GM19035 (cell line): ENCODE measurements around the gene FAM20A.

Source experiments
- ATAC-seq: cut with Tn5 transposase; IDR thresholded peaks from one replicate; pipeline ENCODE4 v1.9.1; 2021; ENCODE audit not compliant: unreplicated experiment

FAM20A gene

DNA sequence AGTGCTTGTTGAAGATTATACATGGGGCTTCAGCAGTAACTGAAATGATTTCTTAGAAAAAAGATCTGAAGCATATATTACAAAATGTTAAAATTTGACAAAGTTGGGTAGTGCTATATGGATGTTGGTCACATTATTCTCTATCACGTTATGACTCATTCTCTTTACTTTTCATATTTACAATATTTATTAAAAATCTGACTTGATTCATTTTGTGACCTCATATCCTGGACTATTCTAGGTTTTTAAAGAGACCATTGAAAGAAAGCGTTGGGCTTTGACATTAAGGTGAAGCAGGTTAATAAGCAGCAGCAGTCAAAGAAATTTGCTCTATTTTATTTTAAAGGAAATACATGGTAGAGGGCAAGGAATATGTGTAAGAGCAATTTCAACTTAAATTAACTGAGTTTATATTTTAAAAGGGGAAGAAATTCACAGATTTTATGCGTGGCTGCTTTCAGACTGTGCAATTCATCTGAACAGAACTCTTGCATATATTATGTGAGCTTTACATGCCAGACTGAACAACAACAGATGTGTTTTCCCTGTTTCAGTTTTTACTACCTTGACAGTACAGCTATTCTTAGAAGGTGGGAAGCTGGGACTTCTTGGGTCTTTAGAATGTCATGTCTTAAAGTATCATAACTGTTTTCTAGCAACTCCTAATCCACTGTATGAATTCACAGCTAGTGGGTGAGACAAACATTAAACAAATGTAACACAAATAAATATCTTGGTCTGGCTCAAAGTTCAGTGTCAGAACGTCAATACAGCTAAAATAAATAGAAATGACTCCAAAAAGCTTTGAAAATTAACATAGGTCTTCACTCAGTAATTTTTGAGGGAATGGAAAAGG is 10.4 kb upstream of the FAM20A start:
- ATAC-seq = no peak

DNA sequence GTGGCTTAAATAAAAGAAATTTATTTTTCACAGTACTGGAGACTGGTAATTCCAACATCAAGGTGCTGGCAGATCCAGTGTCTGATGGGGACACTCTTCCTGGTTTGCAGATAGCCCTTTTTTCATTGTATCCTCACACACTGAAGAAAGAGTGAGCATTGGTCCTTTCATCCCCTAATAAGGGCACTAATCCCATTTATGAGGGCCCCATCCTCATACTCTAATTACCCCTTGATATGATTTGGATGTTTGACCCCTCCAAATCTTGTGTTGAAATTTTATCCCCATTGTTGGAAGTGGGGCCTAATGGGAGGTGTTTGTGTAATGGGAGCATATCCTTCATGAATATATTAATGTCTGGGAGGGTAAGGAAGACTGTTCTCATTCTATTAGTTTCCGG is 9.4 kb upstream of the FAM20A start:
- no peak for ATAC-seq

DNA sequence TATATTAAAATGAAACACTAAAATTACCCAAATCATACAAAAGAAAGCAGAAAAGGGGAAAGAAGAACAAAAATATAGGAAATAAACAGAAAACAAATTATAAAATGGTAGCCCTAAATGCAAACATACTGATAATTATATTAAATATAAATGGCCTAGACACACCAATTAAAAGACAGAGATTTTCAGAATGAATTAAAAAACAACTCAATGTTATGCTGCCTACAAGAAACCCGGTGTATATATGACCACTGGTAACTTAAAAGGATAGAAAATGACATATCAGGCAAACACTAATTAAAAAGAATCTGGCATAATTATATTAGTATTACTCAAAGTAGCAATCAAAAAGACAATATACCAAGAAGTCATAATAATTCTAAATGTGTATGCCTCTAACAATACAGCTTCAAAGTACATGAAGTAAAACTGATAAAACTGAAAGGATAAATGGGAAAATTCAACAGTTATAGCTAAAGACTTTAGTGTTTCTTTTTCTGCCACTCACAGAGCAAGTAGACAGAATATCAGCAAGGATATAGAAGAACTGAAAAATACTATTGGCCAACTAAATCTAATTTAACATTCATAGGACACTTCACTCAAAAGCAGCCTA is 7.5 kb upstream of the FAM20A start:
- ATAC-seq = no peak

DNA sequence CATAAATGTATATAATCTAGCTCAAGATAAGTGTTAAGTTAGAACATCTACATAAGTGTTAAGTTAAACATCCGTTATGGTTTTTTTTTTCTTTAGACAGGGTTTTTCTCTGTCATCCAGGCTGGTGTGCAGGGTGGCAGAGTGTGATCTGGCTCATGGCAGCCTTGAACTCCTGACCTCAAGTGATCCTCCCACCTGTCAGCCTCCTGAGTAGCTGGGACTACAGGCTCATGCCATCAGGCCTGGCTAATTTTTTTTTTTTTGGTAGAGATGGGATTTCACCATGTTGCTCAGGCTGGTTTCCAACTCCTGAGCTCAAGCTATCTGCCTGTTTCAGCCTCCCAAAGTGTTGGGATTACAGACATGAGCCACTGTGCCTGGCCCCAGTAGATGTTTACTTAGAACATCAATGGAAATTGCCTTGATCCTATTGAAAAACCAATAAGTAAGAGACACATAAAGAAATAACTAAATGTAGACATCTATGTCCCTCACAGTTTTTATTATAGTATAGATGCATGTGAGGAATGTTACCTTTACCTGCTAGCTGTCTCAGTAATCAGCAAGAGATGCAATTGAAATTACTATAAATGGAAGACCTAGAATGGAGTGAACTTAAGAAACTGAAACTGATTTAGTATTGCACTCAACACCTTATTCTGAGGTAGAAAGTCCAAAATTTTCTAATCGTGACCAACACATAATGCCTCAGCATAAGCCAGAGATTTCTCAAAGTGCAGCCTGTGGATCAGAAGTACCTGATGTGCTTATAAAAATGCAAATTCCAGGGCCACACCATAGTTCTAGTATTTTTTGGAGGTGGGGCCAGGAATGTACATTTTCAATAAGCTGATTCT is 5.5 kb upstream of the FAM20A start:
- ATAC-seq = no peak

DNA sequence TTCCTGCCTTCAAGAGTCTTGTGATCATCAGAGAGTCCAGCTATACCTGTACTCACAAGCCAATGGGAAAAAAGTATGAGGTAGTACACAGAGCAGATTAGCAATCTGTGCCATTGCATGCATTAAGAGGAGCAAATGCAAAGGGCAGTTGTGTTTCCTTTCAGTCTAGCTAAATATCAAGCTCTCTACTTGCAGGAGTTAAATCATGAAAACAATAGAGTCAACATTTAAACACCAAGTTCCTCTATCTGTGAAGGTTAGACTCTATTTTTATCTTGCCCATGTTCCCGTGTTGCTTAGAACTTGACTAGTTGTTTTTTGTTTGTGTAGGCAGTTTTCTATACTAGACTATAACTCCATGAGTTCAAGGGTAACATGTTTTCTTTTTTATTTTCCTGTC is 4.7 kb upstream of the FAM20A start:
- no peak for ATAC-seq

DNA sequence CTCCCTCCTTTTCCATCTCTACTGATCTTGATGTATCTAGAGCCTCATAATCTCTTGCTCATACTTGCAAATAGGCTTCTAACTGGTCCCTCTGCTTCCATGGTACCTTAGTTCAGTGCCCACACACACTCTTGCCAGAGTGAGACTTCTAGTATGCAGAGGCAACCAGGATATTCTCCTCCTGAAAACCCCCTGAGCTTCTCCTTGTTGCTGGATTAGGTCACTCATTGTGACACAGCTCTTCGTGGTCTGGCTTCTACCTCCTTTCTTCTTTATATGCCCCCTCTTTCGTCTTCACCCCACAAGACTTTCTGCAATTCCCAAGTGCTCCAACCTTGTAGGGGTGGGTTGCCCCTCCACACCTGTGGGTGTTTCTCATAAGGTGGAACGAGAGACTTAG is 2.5 kb upstream of the FAM20A start:
- ATAC-seq = no peak

DNA sequence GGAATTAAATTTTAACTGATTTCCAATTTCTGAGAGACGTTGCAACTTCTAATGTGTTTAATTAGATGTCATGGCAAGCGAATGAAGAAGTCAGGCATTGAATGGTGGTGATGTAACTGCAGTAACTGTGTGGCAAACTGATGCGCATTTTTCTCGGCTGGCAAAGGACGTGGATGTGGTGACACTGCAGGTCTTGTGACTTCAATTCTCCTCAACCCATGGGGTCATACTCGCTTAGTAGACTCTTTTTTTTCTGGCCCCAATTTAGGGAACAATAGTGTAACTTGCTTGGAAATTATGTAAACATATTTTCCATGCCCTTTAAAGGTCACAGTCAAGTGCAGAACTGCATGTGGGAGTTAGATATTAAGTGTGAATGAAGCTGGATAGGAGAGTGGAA is 1.9 kb upstream of the FAM20A start:
- ATAC-seq = no peak

DNA sequence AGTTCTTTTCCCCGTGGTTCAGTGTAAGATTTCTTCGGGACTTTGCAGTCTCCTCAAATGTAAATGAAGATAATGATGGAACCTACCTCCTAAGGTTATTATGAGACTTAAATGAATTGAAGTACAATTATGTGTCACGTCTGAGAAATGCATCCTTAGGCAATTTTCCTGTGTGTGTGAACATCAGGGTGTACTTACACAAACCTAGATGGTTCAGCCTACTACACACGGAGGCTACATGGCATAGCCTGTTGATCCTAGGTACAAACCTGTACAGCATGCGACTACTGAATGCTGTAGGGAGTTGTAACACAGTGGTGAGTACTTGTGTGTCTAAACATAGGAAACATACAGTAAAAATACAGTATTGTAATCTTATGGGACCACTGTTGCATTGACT is 1.1 kb upstream of the FAM20A start:
- no peak for ATAC-seq

DNA sequence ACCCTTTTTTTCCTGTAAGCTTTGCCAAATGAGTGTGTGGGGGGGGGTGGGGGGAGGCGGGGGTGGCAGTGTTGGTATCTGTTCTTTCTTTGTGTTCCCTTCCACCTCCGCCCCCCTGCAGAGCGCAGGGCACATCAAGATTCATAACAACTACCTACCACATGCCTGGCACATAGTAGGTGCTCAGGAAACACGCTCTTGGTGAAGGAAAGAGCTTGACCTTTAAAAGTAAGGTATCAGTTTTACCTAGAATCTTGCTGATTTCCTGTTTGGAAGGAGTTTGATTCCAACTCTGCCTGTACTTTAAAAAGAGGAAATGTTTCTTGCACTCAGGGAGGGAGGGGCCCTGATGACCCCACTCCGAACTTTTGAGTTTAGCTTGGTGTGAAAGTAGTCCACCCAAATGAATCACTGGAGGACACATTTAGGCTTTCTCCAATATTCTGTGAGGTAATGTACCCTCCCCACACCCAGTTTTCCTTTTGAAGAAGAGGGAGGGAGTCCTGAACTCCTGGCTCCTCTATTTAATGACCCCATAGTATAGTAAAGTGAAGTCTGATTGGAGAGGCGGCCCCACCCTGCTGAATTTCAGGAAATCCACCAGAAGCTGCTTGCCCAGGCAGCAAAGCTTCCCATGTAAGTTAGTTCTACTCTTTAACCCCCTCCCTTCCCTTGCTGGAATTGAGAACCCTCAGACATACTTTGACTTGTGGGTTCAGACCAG is 560 bp upstream of the FAM20A start:
- no peak for ATAC-seq

DNA sequence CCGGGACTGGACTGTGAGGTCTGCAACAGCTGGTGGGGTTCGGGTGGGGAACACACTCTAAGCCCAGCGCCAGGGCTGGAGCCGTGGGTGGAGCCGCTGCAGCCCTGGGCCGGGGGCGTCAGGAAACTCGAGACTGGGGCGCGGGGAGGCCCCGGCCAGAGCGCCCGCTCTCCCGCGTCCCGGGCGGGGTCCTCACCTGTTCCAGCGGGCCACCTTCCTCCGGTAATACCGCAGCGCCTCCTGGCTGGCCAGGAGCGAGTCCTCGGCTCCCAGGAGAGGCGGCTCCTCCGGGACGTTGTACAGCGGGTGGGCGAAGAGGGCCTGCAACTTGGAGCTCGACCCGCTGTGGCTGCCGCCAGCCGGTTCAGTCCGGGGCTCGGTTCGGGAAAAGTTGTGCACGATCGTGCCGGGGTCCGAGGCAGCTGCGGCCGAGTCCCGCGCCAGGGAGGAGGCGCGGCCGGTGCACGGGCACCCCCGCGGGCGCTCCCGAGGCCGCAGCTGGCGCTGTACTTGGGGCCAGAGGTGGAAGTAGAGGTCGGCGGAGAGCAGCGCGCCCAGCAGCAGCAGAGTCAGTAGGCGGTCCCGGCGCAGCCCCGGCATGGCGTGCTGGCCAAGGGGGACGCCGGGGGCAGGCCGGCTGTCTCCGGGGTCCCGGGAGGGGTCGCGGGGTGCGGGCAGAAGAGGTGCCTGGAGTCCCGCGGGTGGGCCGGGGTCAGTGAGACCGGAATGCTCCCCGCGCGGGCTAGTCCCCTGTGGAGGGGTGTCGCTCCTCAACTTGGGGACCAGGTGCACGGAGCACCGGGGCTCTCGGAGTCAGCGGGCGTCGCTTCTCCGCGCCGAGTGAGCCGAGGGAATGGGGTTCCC is 868 bp downstream of the FAM20A start:
- no peak for ATAC-seq

DNA sequence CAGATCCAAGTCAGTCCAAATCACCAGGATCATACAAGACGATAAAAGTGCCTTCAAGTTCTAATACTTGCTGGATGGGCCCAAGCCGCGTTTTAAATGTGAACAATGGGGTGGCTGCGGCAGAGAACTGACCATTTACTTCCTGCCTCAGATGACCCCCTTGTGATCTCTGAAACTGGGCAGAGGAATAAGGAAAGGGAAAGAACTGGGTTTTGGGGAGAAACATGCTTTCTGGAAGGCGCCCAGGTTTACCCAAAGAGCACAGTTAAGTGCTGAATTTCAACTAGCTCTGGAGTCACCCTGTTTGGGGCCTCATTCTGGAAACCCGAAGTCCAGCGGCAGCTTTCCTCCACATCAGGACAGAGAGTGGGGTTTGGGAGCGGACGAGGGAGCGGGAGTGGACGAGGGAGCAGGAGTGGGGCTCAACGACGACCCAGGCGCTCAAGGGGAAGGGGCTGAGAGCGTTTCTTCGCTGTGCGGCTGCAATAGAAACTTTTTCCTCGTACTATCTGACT is 1.6 kb downstream of the FAM20A start:
- ATAC-seq = no peak

DNA sequence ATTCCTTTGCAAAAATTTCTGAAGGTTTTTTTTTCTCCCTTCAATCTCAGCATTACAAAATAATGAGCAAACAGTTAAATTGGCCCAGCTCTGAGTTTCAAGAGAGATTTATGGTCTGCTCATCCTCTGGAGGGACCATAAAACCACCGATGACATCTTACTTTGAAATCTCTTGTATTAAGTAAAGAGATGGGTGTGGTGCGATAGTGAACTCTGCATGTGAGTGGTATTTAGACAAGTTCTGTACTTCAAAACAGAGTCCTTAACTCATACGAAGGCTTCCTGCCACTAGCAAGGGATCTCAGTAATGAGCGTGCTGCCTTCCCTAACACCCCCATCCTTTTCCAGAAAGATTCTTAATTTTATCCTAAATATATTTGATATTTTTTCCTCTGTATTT is 2.1 kb downstream of the FAM20A start:
- ATAC-seq = no peak

DNA sequence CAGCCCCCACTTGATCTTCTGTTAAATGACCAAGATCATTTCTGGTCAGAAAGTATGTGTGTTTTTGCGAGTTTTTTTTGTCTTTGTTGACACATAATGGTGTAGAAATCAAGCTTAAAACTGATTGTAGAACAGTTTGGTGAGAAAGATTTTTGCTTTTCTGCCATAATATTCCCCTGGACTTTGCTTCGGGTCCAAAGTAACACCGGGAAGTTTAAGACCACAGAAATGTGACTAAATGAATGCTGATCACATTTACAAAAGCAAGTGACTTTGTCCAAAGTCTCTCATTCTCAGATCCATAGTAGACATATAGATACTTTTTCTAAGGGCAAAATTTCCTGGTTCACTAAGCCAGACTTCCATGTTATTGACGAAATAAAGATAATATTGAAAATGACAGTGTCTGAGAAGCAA is 2.6 kb downstream of the FAM20A start:
- ATAC-seq = no peak

DNA sequence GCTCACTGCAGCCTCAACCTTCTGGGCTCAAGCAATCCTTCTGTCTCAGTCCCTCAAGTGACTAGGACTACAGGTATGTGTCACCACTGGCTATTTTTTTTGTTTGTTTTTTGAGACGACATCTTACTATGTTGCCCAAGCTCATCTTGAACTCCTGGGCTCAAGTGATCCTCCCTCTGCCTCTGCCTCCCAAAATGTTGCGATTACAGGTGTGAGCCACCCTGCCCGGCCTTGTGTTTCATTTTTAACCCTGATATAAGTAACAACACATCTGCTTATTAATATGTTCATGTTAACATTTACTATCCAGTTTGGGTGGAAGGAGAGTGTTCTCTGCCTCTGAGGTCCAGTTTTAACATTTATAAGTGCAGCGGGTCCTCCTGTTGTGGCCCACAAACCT is 3.1 kb downstream of the FAM20A start:
- ATAC-seq = no peak

DNA sequence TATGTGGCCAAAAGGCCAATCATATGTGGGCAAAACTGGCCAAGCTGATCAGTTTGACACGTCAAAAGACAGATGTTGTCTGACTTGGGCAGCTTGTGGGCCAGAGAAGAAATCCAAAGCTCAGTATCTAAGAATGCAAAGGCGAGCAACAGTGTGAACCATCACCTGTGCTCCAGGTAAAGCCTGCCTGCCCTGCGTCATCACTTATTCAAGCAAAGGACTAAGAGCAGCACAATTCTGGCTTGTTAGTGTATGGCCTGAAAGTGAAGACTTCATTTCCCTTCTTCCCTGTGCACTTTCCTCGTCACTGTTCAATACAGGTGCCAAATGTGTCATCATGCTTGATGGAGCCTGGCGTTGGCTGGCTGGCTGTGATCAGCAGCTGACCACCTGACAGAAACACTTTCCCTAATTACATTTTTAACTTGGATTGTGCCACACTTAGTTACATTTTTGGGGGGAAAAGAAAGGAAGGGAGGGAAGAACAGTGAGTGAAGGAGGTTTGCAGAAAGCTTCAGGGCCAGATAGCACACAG is 4.7 kb downstream of the FAM20A start:
- no peak for ATAC-seq

DNA sequence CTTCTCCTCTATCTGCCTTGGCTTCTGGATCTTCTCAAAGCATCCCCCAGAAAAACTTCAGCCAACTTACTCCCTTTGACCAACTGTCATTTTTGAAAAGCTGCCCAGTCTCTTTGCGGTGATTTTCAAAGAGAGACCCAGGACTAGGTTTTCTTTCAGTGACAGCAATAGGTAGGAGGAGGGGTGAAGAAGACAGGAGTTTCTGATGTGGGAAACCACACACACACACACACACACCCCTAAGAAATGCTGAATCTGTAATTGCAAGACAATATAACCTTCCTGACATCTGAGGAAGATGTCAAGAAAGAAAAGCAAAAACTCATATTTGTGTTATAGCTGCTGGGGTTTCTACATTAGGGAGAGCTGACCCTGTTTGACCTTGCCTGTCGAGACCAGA is 5.2 kb downstream of the FAM20A start:
- ATAC-seq = no peak

DNA sequence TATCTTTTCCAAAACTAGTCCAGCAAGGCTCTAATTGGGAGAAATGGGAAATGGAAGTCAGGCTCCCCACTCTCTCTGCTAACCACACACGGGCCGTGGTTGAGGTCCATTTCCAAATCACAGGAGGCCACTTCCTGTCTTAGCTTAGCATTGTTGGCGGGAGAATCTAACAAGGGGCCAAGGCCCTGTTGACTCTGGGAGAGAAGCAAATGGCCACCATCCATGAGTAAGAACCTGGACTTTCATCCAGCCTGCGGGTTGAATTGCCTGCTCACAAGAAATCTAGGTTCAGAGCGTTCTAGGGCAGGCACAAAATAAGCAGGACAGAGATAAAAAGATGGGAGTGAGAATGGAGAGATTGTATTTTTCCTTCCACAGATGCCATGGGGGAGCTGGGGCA is 5.7 kb downstream of the FAM20A start:
- ATAC-seq = no peak

DNA sequence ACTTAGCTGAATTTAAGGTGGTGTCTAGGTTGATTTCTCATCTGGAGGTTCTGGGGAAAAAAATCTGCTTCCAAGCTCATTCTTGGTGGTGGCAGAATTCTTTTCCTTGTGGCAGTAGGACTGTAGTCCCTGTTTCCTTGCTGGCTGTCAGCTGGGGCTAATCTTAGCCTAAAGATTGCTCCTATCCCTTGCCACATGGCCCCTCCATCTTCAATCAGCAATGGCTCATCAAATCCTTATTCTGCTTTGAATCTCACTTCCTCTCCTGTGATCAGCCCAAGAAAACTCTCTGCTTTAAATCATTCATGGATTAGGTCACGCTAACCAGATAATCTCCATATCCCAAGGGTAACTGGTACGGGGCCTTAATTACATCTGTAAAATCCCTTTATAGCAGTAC is 6.6 kb downstream of the FAM20A start:
- ATAC-seq = no peak

DNA sequence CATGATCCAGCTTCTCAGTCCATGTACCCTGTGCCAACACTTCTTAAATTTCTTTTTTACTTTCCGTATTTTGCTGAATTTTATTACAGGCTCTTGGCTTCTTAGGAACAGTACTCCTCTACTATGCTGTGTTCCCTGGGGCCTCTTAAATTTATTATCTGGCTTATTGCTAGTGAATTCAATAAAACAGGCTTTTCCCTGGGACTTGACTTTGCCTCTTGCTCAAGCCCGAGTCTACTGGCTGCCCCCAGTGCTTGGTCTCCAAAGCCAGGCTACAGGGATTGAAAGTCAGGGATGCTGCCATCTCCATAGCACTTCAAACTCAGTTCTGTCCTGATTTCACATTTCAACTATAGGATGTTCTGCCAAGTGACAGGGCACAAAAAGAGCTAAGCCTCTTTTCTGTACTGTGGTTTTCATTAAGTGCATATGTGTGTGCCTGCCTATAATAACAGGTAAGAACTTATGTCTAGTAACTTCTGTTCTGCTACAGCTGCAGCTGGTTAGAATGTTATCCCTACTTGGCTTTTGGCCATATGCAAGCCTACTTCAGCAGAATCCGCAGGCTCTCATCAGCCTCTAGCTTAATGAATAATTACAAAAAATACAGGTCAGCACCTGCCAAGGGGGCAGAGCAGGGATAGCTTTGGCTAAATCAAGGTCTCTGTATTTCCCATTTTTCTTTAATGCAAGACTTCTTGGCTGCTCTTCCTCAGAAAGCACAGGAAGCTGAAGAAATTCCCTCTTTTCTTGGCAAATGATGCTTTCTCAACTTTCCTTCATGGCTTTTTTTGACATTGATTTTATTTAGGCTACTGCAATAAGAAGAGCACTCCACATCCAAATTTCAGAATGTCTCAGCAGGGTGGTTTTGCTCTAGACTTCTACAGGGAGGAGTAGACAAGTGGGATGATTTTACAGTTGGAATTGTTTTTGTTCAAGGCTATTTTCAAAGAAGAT is 8.2 kb downstream of the FAM20A start:
- ATAC-seq = no peak
